ENCODE data around the gene VMP1. TPM values are rescaled to one million over a fixed set of nuclear protein-coding genes. Genes with fewer than 3 reads are reported as not detected.

The VMP1 gene
- total RNA-seq, 1 experiment from 2014 or later, result 281 TPM

DNA sequence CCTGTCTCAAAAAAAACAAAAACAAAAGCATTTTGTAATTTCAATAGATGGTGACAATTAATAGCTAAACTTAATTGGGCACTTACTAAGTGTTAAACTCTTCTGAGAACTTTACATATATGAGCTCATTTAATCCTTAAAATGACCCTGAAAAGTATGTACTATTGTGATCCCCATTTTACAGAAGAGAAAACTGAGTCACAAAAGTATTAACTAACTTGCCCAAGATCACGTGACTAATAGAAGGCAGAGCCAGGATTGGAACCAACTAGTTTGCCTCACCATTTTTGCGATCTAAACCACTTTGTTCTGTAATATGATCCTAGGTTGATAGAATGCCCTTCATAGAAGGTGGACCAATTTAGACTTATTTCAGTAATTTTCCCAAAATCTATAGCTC, 26.2 kb downstream of the VMP1 start:
- H3K4me3 ChIP-seq (ENCODE audit: low read depth in 2 of 2, low read length in 2 of 2), result no peak overlapping the region
- DNase-seq (ENCODE audit: low read depth, low spot score) (no peak), ATAC-seq (no peak)
- H3K36me3 ChIP-seq (ENCODE audit: control insufficient read depth, insufficient read depth, low read length), result peaks cover 35% of the 10 kb centered on the region
- in situ Hi-C loops (cut with HindIII; ENCODE audit: low pct_unique_long_range_greater_than_20kb, low sequenced_read_pairs), result no loop called here
- POLR2A ChIA-PET, result no interaction called here
- H3K27ac ChIP-seq (ENCODE audit: low read length), result no peak overlapping the region
- H3K4me1 ChIP-seq (ENCODE audit: control insufficient read depth, insufficient read depth, low read length), result peaks cover 5% of the 10 kb centered on the region; the same call in 1 of the 2 replicates
- TF ChIP-seq POLR2AphosphoS5 (IDR thresholded peaks at IDR 0.05; ENCODE audit: low read depth, low read length) (no peak), SIN3A (IDR thresholded peaks at IDR 0.05; ENCODE audit: borderline replicate concordance, insufficient read depth, low read depth, low read length) (no peak), TCF7L2 (IDR thresholded peaks at IDR 0.05; ENCODE audit: low read depth, low read length) (no peak)
- TF ChIP-seq, protein P1, sequence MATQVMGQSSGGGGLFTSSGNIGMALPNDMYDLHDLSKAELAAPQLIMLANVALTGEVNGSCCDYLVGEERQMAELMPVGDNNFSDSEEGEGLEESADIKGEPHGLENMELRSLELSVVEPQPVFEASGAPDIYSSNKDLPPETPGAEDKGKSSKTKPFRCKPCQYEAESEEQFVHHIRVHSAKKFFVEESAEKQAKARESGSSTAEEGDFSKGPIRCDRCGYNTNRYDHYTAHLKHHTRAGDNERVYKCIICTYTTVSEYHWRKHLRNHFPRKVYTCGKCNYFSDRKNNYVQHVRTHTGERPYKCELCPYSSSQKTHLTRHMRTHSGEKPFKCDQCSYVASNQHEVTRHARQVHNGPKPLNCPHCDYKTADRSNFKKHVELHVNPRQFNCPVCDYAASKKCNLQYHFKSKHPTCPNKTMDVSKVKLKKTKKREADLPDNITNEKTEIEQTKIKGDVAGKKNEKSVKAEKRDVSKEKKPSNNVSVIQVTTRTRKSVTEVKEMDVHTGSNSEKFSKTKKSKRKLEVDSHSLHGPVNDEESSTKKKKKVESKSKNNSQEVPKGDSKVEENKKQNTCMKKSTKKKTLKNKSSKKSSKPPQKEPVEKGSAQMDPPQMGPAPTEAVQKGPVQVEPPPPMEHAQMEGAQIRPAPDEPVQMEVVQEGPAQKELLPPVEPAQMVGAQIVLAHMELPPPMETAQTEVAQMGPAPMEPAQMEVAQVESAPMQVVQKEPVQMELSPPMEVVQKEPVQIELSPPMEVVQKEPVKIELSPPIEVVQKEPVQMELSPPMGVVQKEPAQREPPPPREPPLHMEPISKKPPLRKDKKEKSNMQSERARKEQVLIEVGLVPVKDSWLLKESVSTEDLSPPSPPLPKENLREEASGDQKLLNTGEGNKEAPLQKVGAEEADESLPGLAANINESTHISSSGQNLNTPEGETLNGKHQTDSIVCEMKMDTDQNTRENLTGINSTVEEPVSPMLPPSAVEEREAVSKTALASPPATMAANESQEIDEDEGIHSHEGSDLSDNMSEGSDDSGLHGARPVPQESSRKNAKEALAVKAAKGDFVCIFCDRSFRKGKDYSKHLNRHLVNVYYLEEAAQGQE (IDR thresholded peaks at IDR 0.05; ENCODE audit: insufficient read depth in 1 of 2, low read depth in 2 of 2, low read length in 1 of 2), result no peak
- TF ChIP-seq, protein P2, sequence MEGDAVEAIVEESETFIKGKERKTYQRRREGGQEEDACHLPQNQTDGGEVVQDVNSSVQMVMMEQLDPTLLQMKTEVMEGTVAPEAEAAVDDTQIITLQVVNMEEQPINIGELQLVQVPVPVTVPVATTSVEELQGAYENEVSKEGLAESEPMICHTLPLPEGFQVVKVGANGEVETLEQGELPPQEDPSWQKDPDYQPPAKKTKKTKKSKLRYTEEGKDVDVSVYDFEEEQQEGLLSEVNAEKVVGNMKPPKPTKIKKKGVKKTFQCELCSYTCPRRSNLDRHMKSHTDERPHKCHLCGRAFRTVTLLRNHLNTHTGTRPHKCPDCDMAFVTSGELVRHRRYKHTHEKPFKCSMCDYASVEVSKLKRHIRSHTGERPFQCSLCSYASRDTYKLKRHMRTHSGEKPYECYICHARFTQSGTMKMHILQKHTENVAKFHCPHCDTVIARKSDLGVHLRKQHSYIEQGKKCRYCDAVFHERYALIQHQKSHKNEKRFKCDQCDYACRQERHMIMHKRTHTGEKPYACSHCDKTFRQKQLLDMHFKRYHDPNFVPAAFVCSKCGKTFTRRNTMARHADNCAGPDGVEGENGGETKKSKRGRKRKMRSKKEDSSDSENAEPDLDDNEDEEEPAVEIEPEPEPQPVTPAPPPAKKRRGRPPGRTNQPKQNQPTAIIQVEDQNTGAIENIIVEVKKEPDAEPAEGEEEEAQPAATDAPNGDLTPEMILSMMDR (IDR thresholded peaks at IDR 0.05), result no peak
- no peaks in the 10 kb centered on the region for H3K27me3 ChIP-seq (ENCODE audit: control insufficient read depth, insufficient read depth, low read length)
- H3K9me3 ChIP-seq (ENCODE audit: control insufficient read depth, insufficient read depth, low read depth, low read length), result no peaks in the 10 kb centered on the region
- BruUV-seq (replicated peaks), result no TSS peak
- intact Hi-C loops (cut with micrococcal nuclease; ENCODE audit: unreplicated experiment), result no loop called here
- CTCF ChIA-PET, result no interaction called here

GRCh38 chr17:59734226-59734625, 26.8 kb downstream of the VMP1 start:
- no peak overlapping the region for H3K4me3 ChIP-seq (ENCODE audit: low read depth in 2 of 2, low read length in 2 of 2)
- no peak for TF ChIP-seq TCF7L2 (IDR thresholded peaks at IDR 0.05; ENCODE audit: low read depth, low read length)
- no peak for TF ChIP-seq POLR2AphosphoS5 (IDR thresholded peaks at IDR 0.05; ENCODE audit: low read depth, low read length)
- TF ChIP-seq, protein P2 (IDR thresholded peaks at IDR 0.05), result no peak
- TF ChIP-seq, protein P1 (IDR thresholded peaks at IDR 0.05; ENCODE audit: insufficient read depth in 1 of 2, low read depth in 2 of 2, low read length in 1 of 2), result no peak
- no peak for TF ChIP-seq SIN3A (IDR thresholded peaks at IDR 0.05; ENCODE audit: borderline replicate concordance, insufficient read depth, low read depth, low read length)
- ChIA-PET CTCF (interaction anchor here (0.6 kb wide), 1 partner anchor 428 kb away, joined by 3 read pairs; no protein-coding TSS in a partner anchor), POLR2A (no interaction called here)
- no TSS peak for BruUV-seq (replicated peaks)
- H3K36me3 ChIP-seq (ENCODE audit: control insufficient read depth, insufficient read depth, low read length), result peaks cover 39% of the 10 kb centered on the region
- H3K4me1 ChIP-seq (ENCODE audit: control insufficient read depth, insufficient read depth, low read length), result peaks cover 5% of the 10 kb centered on the region; the same call in 1 of the 2 replicates
- no peaks in the 10 kb centered on the region for H3K27me3 ChIP-seq (ENCODE audit: control insufficient read depth, insufficient read depth, low read length)
- in situ Hi-C loops (cut with HindIII; ENCODE audit: low pct_unique_long_range_greater_than_20kb, low sequenced_read_pairs) (no loop called here), intact Hi-C loops (cut with micrococcal nuclease; ENCODE audit: unreplicated experiment) (no loop called here)
- no peak for ATAC-seq
- H3K27ac ChIP-seq (ENCODE audit: low read length), result no peak overlapping the region
- H3K9me3 ChIP-seq (ENCODE audit: control insufficient read depth, insufficient read depth, low read depth, low read length), result no peaks in the 10 kb centered on the region
- no peak for DNase-seq (ENCODE audit: low read depth, low spot score)
